ENCODE results near the gene KANSL1L.
"Not testable (repeated sequence)": the region's sequence is repeated elsewhere in the genome, so short reads cannot be mapped to it uniquely, and the experiment has no call there.

GRCh38 chr2:210181606-210182088 lies 10.4 kb upstream of the KANSL1L start:
- not testable (repeated sequence) for TF ChIP-seq CTCF (optimal IDR thresholded peaks at IDR 0.05 in 1 of 3, IDR thresholded peaks at IDR 0.05 in 1 of 3, conservative IDR thresholded peaks at IDR 0.05 in 1 of 3; ENCODE audit: extremely low read depth in 1 of 3, insufficient read depth in 2 of 3, low read length in 3 of 3); EZH2 (IDR thresholded peaks at IDR 0.05; ENCODE audit: low read length)

All from keratinocyte (primary cell).